HepG2 (cell line): ENCODE data around the gene MTIF3. TPM values are rescaled to one million over a fixed set of nuclear protein-coding genes. Genes with fewer than 3 reads are reported as not detected.

ENCODE experiments used
- ATAD3A ChIP-seq: sonication (generic); formaldehyde crosslinking; IDR thresholded peaks from 2 replicates; pipeline ENCODE4 v1.4.0; 2020; ENCODE audit warnings: missing genetic modification reagents
- CBFB ChIP-seq: sonication (generic); formaldehyde crosslinking; IDR thresholded peaks from 2 replicates; pipeline ENCODE4 v1.4.0; 2020; ENCODE audit warnings: missing genetic modification reagents
- GPN1 ChIP-seq: sonication (generic); formaldehyde crosslinking; IDR thresholded peaks from 2 replicates; pipeline ENCODE4 v1.5.1; 2020; ENCODE audit warnings: missing genetic modification reagents, borderline replicate concordance
- HNF4G ChIP-seq, 2 experiments: sonication (generic) in 1 of 2; formaldehyde crosslinking in 1 of 2; IDR thresholded peaks; 2 replicates each; pipeline versions ENCODE4 v1.4.0 to v1.6.1; 2011 to 2020; ENCODE audit warnings: borderline replicate concordance in 2 of 2, low read depth in 2 of 2, mild to moderate bottlenecking in 2 of 2, low read length in 1 of 2, missing genetic modification reagents in 1 of 2, moderate library complexity in 1 of 2
- IRX3 ChIP-seq: sonication (generic); formaldehyde crosslinking; IDR thresholded peaks from 2 replicates; pipeline ENCODE4 v1.8.1; 2023; ENCODE audit warnings: mild to moderate bottlenecking, low read depth, missing genetic modification reagents, borderline replicate concordance
- ISX ChIP-seq: sonication (generic); formaldehyde crosslinking; conservative IDR thresholded peaks from 2 replicates; pipeline ENCODE4 v1.5.0; 2020; ENCODE audit warnings: missing genetic modification reagents
- MEF2D ChIP-seq: sonication (generic); formaldehyde crosslinking; IDR thresholded peaks from 2 replicates; pipeline ENCODE4 v1.5.1; 2020; ENCODE audit warnings: mild to moderate bottlenecking, missing genetic modification reagents
- MXI1 ChIP-seq: IDR thresholded peaks from 3 replicates; pipeline ENCODE4 v1.6.1; 2012; ENCODE audit warnings: low read depth, low read length, inconsistent platforms, borderline replicate concordance
- NCOA5 ChIP-seq: sonication (generic); formaldehyde crosslinking; IDR thresholded peaks from 2 replicates; pipeline ENCODE4 v1.4.0; 2020; ENCODE audit warnings: missing genetic modification reagents
- NFE2L2 ChIP-seq: fragments of 150-350 bp; IDR thresholded peaks from 2 replicates; pipeline ENCODE4 v1.6.1; 2014; ENCODE audit warnings: low read length
- SNAI1 ChIP-seq: sonication (generic); formaldehyde crosslinking; IDR thresholded peaks from 2 replicates; pipeline ENCODE4 v1.5.0; 2020; ENCODE audit warnings: mild to moderate bottlenecking, missing genetic modification reagents, borderline replicate concordance
- ZMAT3 ChIP-seq: sonication (generic); formaldehyde crosslinking; conservative IDR thresholded peaks from 2 replicates; pipeline ENCODE4 v1.7.0; 2021; ENCODE audit warnings: missing genetic modification reagents
- ZNF124 ChIP-seq: sonication (generic); formaldehyde crosslinking; IDR thresholded peaks from 2 replicates; pipeline ENCODE4 v1.4.0; 2020; ENCODE audit warnings: missing genetic modification reagents
- ZNF230 ChIP-seq: sonication (generic); formaldehyde crosslinking; IDR thresholded peaks from 2 replicates; pipeline ENCODE4 v1.4.0; 2020; ENCODE audit warnings: mild to moderate bottlenecking, missing genetic modification reagents
- ZNF484 ChIP-seq: sonication (generic); formaldehyde crosslinking; IDR thresholded peaks from 2 replicates; pipeline ENCODE4 v1.5.1; 2020; ENCODE audit warnings: mild to moderate bottlenecking, low read depth, missing genetic modification reagents, borderline replicate concordance
- ZNF510 ChIP-seq: sonication (generic); formaldehyde crosslinking; IDR thresholded peaks from 2 replicates; pipeline ENCODE4 v1.4.0; 2020; ENCODE audit warnings: low read depth, mild to moderate bottlenecking, missing genetic modification reagents
- ZNF766 ChIP-seq: sonication (generic); formaldehyde crosslinking; IDR thresholded peaks from 2 replicates; pipeline ENCODE4 v1.5.0; 2020; ENCODE audit warnings: missing genetic modification reagents, borderline replicate concordance
- ZSCAN22 ChIP-seq: sonication (generic); formaldehyde crosslinking; IDR thresholded peaks from 2 replicates; pipeline ENCODE4 v1.4.0; 2020; ENCODE audit warnings: mild to moderate bottlenecking, missing genetic modification reagents
- ZSCAN25 ChIP-seq: sonication (generic); formaldehyde crosslinking; IDR thresholded peaks from 2 replicates; pipeline ENCODE4 v1.8.0; 2022; ENCODE audit warnings: mild to moderate bottlenecking, missing genetic modification reagents
- polyA plus RNA-seq, 8 experiments: library from polyadenylated mRNA; depleted of rRNA in 3 of 8; stranded (reverse) in 7 of 8; unstranded in 1 of 8; fragments of >200 nt; fragmentation: Illumina TruSeq in 4 of 8; extraction: Trizol in 4 of 8; gene quantifications; 2 replicates each; pipeline versions ENCODE4 v1.2.1 to v1.2.3, GENCODE V29; 2011 to 2016; ENCODE audit warnings: low read depth in 4 of 8, missing spikeins in 1 of 8, mixed read lengths in 1 of 8; ENCODE audit not compliant: insufficient read depth in 1 of 8
- total RNA-seq, 5 experiments: library from RNA; depleted of rRNA; stranded (reverse); fragments of >200 nt; fragmentation: Illumina TruSeq; extraction: Trizol; gene quantifications; 2 replicates each; pipeline ENCODE4 v1.2.3, GENCODE V29; 2016; ENCODE audit warnings: low read depth in 1 of 5
- TF ChIP-seq, protein P1 (sequence below): IDR thresholded peaks from 2 replicates; pipeline ENCODE4 v1.6.1; 2016; ENCODE audit warnings: mild to moderate bottlenecking, missing biosample characterization, missing genetic modification reagents
- TF ChIP-seq, protein P2 (sequence below): sonication (generic); formaldehyde crosslinking; IDR thresholded peaks from 2 replicates; pipeline ENCODE4 v1.5.0; 2020; ENCODE audit warnings: missing genetic modification reagents
- TF ChIP-seq, protein P3 (sequence below): sonication (generic); formaldehyde crosslinking; IDR thresholded peaks from 2 replicates; pipeline ENCODE4 v1.4.0; 2020; ENCODE audit warnings: missing genetic modification reagents, borderline replicate concordance
- TF ChIP-seq, protein P4 (sequence below): sonication (generic); formaldehyde crosslinking; IDR thresholded peaks from 2 replicates; pipeline ENCODE4 v1.5.0; 2020; ENCODE audit warnings: mild to moderate bottlenecking, missing genetic modification reagents

MTIF3 gene
- total and polyA plus RNA-seq, 2 of the 13 experiments (the other 11 are each of a cell fraction or from before 2014, with no cell fraction given) = 33.7 to 40.6 TPM

DNA sequence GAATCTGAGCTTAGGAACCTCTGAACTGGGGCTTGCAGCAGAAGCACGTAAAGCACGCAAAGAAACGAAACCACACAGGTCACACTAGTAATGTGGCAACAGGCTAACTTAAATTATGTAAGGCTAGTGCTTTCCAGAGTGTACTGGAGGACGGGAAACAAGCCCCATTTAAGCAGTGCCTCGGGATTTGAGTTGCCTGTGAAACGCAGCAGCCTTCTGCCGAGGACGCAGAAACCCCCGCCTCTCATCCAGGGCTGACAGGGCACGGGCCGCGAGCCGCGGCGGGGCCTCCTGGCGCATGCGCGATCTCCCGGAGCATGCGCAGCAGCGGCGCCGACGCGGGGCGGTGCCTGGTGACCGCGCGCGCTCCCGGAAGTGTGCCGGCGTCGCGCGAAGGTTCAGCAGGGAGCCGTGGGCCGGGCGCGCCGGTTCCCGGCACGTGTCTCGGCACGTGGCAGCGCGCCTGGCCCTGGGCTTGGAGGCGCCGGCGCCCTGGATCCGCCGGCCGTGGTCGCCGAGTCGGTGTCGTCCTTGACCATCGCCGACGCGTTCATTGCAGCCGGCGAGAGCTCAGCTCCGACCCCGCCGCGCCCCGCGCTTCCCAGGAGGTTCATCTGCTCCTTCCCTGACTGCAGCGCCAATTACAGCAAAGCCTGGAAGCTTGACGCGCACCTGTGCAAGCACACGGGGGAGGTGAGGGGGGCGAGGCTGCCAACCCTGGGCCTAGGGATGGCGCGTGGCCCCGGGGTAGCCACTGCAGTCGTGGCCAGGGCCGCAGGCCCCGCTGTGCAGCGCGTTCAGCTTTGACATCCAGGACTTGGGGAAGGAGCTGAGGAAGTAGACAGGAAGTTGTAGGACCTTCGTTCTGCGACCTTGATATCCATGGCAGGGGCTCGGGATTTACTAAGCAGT is 25.9 kb downstream of the MTIF3 start, which contains the start of gene GTF3A (continued):
- TF ChIP-seq ZMAT3 (CRISPR knock-in tag) (peak; percentile 98), NCOA5 (no peak), ZNF230 (CRISPR knock-in tag) (peak; percentile 41; the same call in 1 of the 2 replicates), HNF4G (IDR thresholded peaks at IDR 0.05; ENCODE audit: borderline replicate concordance, low read depth, low read length) (peak; percentile 32; the same call in 1 of the 2 replicates), HNF4G (CRISPR knock-in tag; IDR thresholded peaks at IDR 0.05; ENCODE audit: borderline replicate concordance, low read depth) (peak; percentile 69), IRX3 (peak; percentile 92; the same call in 1 of the 2 replicates), ZNF484 (no peak), ZNF124 (CRISPR knock-in tag) (peak; percentile 49; the same call in 1 of the 2 replicates), CBFB (CRISPR knock-in tag) (peak; percentile 72), GPN1 (CRISPR knock-in tag) (no peak; the same call in 1 of the 2 replicates), MXI1 (peak; percentile 92; the same call in 2 of the 3 replicates), NFE2L2 (no peak), ZSCAN22 (CRISPR knock-in tag) (peak; percentile 48; the same call in 1 of the 2 replicates), ZNF510 (no peak; the same call in 1 of the 2 replicates), ZNF766 (peak; percentile 94; the same call in 1 of the 2 replicates), ISX (CRISPR knock-in tag) (no peak), SNAI1 (CRISPR knock-in tag) (peak; percentile 51; the same call in 1 of the 2 replicates), ATAD3A (no peak), MEF2D (CRISPR knock-in tag) (no peak), ZSCAN25 (CRISPR knock-in tag) (peak; percentile 90; the same call in 1 of the 2 replicates)
- TF ChIP-seq, protein P1, sequence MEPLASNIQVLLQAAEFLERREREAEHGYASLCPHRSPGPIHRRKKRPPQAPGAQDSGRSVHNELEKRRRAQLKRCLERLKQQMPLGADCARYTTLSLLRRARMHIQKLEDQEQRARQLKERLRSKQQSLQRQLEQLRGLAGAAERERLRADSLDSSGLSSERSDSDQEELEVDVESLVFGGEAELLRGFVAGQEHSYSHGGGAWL = peak; percentile 99
- TF ChIP-seq, protein P2, sequence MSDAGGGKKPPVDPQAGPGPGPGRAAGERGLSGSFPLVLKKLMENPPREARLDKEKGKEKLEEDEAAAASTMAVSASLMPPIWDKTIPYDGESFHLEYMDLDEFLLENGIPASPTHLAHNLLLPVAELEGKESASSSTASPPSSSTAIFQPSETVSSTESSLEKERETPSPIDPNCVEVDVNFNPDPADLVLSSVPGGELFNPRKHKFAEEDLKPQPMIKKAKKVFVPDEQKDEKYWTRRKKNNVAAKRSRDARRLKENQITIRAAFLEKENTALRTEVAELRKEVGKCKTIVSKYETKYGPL = 0 out of 2 replicates have a peak, but pooled peaks have one; percentile 73
- TF ChIP-seq, protein P3, sequence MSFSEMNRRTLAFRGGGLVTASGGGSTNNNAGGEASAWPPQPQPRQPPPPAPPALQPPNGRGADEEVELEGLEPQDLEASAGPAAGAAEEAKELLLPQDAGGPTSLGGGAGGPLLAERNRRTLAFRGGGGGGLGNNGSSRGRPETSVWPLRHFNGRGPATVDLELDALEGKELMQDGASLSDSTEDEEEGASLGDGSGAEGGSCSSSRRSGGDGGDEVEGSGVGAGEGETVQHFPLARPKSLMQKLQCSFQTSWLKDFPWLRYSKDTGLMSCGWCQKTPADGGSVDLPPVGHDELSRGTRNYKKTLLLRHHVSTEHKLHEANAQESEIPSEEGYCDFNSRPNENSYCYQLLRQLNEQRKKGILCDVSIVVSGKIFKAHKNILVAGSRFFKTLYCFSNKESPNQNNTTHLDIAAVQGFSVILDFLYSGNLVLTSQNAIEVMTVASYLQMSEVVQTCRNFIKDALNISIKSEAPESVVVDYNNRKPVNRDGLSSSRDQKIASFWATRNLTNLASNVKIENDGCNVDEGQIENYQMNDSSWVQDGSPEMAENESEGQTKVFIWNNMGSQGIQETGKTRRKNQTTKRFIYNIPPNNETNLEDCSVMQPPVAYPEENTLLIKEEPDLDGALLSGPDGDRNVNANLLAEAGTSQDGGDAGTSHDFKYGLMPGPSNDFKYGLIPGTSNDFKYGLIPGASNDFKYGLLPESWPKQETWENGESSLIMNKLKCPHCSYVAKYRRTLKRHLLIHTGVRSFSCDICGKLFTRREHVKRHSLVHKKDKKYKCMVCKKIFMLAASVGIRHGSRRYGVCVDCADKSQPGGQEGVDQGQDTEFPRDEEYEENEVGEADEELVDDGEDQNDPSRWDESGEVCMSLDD (CRISPR knock-in tag) = no peak
- TF ChIP-seq, protein P4, sequence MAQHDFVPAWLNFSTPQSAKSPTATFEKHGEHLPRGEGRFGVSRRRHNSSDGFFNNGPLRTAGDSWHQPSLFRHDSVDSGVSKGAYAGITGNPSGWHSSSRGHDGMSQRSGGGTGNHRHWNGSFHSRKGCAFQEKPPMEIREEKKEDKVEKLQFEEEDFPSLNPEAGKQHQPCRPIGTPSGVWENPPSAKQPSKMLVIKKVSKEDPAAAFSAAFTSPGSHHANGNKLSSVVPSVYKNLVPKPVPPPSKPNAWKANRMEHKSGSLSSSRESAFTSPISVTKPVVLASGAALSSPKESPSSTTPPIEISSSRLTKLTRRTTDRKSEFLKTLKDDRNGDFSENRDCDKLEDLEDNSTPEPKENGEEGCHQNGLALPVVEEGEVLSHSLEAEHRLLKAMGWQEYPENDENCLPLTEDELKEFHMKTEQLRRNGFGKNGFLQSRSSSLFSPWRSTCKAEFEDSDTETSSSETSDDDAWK (CRISPR knock-in tag) = no peak
